GM19240 (cell line): ENCODE measurements around the gene SLC22A25.
"Not testable (repeated sequence)": the region's sequence is repeated elsewhere in the genome, so short reads cannot be mapped to it uniquely, and the experiment has no call there.

Experiments used
- DNase-seq: peaks from one replicate; pipeline ENCODE4 v3.0.0; 2011; ENCODE audit warnings: low spot score; ENCODE audit not compliant: insufficient read length

SLC22A25 gene

DNA sequence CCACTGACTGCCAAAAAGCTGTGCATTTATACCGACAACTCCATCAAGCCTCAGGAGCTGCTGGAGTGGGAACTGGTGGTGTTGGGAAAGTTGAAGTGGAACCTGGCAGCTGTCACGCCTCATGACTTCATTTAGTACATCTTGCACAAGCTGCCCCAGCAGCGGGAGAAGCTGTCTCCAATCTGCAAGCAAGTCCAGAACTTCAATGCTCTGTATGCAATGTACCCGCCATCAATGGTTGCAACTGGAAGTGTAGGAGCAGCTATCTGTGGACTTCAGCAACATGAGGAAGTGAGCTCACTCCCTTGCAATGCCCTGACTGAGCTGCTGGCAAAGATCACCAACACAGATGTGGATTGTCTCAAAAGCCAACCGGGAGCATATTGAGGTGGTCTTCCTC, at the start of gene SLC22A25:
TSS of gene SLC22A25 (minus strand) at position 67 of the 400 bp plus-strand sequence. CDS start 13,947 bp downstream, outside the sequence.
- DNase-seq: no peak

DNA sequence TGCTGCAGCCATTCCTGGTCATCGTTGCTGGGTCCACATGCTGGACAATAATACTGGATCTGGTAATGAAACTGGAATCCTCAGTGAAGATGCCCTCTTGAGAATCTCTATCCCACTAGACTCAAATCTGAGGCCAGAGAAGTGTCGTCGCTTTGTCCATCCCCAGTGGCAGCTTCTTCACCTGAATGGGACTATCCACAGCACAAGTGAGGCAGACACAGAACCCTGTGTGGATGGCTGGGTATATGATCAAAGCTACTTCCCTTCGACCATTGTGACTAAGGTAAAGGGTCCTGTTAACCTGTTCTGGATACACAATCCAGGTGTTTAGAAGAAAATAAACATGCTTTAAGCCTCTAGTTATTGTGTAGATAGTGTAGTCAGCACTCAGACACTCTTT, 46.9 kb upstream of the SLC22A25 start:
- no peak for DNase-seq

DNA sequence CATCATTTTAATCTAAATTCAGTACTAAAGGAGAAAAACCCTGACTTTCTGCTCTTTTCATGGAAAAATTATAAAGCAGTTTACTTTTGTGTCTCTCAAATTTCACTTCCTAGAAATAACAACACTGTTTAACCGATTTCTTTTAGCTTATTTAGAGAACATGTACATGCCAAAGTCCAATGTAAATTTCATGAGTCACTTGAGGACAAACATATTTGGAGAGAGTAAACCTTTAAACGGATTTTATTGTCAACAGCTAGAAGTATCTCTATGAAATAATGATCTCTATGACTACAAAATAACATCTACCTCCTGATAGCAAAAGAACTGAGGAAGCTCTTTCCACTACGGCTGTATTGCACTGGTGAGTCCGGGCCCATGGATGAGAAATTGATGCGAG, 46.3 kb upstream of the SLC22A25 start:
- DNase-seq: no peak

DNA sequence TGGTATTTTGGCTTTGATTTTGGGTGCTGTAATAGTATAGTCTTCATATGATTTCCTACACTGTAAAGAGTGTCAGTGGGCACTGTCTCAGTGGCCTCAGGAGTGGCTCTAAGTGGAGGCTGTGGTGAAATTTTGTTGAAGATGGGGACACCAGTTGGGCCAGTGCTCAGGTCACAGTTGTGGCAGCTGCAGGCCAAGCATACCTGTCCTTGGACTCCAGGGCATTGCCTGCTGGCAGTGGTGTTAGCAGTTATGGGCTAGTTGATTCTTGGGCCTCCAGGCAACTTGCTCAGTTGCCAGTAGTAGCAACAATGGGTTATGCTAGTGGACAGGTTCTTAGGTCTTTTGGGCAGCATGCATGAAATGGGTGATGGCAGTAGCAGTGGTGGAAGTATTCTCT, 39.2 kb upstream of the SLC22A25 start:
- no peak for DNase-seq

DNA sequence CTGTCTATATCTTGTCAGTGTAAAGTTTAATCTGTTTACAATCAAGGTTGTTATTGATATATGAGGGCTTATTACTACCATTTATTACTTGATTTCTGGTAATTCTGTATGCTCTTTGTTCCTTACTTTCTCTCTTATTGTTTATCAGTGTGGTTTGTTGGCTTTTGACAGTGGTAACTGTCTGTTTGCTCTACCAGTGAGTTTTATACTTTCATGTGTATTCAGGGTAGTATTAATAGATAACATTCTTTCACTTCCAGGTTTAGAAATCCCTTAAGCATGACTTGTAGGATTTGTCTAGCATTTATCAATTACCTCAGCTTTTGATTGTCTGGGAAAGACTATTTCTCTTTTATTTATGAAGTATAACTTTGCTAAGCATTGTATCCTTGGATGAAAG, 37.5 kb upstream of the SLC22A25 start:
- no peak for DNase-seq

DNA sequence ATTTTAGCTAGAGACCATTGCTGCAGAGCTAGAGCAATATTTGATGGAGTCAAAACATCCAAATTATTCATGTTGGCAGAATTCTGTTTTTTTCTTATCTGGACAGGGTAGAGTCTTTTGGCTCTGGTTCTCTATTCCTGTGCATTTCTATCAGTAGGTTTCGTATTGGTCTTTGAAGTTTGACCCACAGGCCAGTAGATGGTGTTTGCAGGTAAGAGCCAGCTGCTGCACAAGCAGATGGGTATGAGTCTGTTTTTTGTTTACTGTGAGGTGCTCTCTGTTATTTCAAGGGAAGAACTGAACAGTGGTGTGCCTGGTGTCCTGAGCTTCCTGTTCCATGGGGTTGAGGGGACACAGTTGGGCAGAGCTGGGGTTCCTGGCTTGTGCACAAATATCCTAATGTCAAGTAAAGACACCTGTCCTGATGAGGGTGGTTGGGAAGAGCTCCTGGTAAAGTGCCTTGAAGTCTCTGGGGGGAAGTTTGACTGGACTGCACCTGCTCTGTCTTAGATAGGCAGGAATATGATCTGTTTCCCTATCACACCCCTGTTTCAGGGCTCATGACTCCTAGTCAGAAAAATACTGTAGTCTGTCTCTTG, 34.0 kb upstream of the SLC22A25 start:
- no peak for DNase-seq

DNA sequence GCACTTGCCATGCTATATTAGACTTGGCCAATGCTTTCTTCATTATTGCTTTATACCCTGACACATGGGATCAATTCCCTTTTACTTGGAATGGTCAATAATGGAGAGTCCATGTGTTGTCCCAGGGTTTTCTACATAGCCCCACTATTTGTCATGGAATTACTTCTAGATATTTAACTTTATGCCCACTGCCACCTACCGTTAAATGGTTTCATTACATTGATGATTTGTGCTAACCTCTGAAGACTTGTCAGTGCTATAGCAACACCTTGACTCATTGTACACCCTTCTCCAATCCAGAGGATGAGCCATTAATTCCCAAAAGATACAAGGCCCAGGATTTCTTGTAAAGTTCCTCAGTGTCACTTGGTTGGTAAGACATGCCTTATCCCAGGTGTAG, 31.4 kb upstream of the SLC22A25 start:
- no peak for DNase-seq

DNA sequence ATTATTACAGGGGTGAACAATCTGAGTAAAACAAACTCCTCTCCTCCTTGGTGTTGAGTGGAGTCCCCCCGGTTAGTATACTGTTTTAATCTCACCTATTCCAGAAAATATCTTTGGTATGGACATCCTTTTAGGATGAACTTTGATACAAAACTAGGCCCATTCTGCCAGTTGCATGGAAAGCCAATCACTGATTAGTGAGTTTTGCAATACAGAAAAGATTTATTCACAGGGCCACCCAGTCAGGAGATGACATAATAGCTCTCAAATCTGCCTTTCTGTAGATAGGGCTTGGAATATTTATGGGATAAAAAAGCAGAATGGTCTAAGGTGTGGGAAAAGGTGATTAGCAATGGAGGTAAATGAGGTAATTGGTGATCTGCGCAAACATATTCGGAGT, 30.3 kb upstream of the SLC22A25 start:
- DNase-seq: no peak

DNA sequence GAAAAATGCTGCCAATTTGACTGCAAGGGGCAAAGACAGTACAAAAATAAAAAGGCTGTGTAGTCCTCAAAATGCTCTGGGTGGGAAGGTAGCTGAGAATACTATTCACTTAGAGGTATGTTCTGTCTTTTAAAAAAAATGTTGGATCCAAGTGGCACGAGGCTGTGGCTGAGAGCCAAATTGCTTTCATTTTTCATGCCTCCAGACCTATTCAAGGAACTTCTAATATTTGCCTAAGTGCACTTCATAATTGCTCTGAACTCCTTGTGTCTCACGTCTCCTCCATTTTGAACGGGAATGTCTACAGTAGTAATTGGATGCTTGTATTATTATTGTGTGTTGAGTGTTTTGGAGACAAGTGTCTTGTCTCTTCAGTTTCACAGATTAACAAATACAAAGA, 19.1 kb upstream of the SLC22A25 start:
- no peak for DNase-seq

DNA sequence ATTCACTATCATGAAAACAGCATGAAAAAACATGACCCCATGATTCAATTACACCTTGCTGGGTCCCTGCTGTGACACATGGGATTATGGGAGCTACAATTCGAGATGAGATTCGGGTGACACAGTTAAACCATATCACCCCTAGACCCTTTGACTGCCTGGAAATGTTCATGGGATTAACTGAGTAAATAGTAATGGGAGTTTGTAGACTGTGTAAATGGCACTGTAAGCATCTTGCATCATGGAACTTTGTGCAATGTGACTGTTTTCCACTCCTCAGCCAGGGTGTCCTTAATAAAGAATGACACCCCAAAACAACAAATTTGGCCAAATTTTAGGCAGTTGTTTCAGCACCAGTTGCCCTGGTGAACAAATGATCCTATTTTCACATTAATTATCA, 7.9 kb upstream of the SLC22A25 start:
- no peak for DNase-seq

DNA sequence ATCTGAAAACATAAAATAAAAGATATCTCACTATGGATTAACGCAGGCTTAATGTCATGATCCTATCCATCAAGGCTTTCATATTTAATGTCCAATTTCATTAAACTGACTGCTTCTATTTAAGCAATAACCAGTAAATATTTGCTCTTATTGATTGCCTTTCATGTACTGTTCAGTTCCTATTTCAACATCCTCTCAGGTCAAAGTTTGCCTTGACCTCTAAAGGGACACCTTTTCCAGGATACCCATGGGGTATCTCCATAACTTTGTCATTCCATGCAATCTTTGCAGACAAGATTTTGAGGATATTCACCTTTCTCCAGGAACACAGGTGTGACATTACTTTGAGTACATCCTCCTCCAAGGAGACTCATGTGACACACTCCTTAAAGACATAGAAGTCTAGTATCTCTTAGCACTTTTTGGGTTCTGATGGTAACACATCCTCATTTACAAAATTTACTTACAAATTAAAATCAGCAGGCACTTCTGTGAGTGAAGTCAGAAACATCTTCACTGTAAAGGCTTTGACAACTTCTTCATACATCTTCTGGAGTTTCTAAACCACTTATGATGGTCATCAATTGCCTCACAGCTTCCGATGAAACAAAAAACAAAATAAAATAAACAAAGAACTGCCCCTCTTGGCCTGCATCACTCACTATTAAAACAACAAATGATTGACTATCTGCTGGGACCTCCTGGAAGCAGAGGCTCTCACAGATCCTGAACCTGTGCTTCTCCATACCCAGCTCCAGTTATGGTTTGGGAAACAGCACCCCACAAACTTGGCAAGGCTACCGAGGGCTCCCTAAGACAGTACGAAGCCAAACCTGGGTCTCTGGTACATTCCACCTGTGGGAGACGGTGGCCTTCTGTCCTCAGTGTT, 7.0 kb upstream of the SLC22A25 start:
- DNase-seq: no peak

DNA sequence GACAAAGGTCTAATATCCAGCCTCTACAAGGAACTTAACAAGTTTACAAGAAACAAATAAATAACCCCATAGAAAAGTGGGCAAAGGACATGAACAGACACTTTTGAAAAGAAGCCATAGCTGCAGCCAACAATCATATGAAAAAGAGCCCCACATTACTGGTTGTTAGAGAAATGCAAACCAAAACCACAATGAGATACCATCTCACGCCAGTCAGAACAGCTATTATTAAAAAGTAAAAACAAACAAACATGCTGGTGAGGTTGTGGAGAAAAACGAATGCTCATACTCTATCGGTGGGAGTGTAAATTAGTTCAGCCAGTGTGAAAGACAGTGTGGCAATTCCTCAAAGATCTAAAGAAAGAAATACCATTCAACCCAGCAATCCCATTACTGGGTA, 5.6 kb upstream of the SLC22A25 start:
- DNase-seq: no peak

DNA sequence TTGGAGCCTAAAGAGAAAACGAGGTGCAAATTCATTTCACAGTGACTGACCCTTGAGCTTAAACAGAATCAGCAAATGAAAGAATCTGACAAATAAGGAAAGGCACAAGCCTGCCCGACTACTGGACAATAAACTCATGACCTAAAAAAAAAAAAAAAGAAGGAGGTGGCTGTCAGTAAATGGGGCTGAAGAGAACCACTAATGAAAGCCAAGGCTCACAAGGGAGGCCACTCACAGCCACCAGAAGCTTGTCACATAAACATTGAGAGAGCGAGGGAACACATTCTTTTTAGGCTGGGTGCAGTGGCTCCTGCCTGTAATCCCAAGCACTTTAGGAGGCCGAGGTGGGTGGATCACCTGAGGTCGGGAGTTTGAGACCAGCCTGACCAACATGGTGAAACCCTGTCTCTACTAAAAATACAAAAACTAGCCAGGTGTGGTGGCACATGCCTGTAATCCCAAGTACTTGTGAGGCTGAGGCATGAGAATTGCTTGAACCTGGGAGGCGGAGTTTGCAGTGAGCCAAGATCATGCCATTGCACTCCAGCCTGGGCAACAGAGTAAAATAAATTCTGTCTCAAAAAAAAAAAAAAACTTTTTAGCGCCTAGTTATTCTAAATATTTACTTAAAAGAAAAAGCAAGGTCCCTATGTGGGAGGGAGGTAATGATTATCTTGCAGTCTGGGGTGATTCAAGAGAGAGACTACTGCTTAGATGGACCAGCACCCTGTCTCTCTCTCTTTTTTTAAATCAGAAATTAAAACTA, 4.0 kb upstream of the SLC22A25 start:
- DNase-seq: not testable (repeated sequence)

DNA sequence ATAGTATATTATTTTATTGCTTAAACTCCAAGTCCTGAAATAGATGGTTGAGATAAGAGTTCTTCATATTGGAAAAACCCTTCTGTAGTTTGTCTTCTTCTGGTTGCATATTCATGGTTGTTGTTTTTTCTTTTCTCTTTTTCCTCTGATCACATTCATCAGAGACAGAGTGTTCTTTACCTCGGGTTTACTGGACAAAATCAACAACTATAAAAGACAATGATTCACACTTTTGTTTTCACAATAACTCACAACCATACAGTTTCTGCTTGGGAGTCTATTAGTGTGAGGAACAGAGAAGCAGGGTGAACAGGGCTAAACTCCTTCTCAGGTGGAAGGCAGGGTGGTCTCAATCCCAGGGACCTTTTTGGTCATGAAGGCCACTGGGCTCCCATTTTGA, 2.6 kb upstream of the SLC22A25 start:
- no peak for DNase-seq

DNA sequence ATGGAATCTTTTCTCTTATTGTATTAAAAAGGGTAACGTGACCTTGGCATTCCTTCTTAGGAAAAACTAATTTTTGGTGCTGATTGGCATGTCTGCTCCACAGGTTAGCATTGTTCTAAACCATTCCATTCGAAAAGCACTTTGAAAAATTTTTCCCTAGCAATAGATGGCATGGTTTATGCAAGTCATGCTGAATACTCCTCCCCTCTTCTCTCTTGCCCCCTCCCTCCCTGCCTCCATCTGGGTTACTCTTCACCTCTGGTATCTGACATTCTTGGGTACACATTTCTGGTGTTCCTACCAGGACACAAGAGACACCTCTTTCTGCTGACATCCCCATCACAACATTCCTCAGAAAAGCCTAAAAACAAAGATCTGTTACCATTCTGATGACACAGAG, 1.5 kb upstream of the SLC22A25 start:
- no peak for DNase-seq

DNA sequence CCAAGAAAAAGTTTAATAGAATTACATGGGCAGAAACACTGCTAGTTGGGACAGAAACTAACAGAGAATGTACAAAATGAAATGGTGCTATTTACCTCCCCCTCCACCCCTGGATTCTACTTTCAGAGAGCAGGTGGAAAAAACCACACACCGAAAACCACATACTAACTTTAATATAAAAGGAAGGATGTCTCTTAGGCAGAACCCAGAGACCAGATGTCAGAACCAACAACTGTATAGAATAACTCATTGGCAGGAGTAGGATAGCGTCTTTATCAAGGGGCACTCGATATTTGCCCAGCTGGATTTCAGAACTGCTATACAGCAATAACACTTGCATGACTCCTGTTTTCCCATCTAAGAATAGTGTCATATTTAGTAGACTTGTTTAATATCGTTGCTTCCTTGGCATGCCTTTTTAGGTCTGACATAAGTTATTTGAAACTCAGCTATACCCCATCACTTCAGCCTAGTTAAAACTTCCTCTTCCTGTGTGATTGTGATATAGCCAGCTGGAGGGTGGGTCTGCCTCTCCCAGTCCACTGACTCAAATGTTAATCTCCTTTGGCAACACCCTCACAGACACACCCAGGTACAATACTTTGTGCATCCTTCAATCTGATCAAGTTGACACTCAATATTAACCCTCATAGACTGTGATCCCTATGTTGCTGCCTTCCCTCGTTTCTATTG, 1.2 kb downstream of the SLC22A25 start:
- no peak for DNase-seq

DNA sequence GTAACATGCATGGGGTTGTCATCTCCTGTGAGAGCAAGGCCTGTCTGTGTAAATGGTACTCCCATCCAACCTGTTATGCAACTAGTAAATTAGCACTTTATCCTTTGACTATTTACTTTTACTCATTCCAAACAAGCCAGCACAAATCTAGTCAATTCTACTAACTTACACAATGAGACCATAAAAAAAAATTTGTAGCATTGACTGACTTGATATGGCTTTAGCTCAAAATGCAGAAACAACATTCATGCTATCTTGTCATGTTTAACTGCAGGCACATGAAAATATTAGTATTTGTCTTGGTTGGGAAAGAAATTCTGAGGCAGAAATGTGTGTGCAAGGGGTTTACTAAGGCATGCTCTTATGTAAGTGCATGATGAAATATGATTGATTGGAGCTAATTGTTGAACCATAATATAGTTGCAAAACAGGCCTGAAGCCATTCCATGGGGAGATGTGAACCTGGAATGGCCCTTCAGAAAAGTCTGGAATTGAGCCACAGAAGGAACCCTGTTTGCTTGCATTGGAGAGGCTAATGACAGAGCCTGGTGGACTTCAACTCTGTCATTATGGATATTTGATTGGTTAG, 2.5 kb downstream of the SLC22A25 start:
- no peak for DNase-seq

DNA sequence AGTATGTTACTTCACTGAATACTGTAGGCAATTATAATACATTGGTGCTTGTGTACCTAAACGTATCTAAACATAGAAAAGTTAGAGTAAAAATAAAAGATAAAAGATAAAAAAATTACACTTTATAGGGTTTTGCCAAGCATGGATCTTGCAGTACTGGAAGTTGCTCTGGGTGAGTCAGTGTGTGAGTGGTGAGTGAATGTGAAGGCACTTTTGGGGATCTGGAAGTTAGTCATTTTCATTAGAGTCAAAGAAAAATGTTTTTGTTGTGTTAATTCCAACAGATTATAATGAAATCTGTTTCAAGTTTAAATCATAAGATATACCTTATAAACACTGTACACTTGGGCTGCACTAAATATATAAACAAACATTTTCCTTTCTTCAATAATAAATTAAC, 3.3 kb downstream of the SLC22A25 start:
- DNase-seq: no peak

DNA sequence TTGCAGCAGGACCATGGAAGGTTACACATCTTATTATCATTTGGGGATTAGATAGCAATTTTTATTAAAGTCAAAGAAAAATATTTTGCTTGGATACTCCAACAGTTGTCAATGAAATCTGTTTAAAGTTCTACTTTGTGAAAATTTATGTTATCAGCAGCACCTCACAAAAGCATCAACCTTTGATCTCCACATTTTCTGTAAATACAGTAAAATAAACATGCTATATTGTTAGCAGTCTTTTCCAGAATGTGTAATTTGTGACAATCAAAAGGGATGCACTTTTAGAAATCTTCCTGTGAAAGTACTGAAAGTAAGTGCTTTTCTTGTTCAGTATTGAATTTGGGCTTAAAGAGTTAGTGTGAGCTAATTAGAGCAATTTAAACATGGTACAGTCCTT, 4.1 kb downstream of the SLC22A25 start:
- DNase-seq: no peak

DNA sequence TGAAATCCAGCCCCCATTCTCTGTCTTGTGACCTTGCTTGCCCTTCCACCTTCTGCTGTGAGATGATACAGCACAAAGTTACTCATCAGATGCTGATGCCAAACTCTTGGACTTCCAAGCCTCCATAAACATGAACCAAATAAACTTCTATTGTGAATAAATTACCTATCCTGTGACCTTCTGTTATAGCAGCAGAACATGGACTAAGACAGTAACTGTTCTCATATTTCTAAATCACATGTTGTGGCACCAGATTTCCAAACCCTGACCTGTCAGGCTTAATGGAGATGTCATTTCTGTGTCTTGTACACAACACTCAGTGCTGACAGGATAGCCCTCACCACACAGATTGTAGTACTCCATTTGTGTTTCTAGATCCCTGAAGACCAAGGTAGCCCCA, 6.0 kb downstream of the SLC22A25 start:
- DNase-seq: no peak
